ENCODE results near the gene EDN3. TPM values are rescaled to one million over a fixed set of nuclear protein-coding genes. Genes with fewer than 3 reads are reported as not detected.
"Not testable (repeated sequence)": the region's sequence is repeated elsewhere in the genome, so short reads cannot be mapped to it uniquely, and the experiment has no call there.

Gene EDN3
- total RNA-seq, 1 experiment from 2014 or later = not detected

- DNase-seq (ENCODE audit: extremely low read depth, low read depth) = no peak
Measured at GRCh38 chr20:59334651-59335300, 34.4 kb downstream of the EDN3 start.

DNA sequence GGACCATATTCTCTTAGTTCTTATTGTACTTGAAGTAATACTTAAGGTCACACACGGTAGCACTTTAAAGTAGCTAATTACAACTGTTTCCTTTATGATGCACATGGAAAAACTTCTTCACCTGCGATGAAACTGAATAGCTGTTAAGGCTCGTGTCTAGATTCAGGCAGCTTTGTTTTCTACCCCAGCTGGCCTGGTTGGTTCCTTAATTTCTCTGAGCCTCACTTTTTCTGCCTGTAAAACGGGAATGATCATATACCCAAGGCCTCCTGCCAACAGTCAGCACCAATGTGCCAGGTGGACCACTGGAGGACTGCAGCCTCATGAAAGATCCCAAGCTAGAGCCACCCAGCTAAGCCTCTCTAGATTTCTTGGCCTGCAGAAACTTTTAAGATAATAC is 35.0 kb downstream of the EDN3 start:
- DNase-seq (ENCODE audit: extremely low read depth, low read depth) = no peak

DNA sequence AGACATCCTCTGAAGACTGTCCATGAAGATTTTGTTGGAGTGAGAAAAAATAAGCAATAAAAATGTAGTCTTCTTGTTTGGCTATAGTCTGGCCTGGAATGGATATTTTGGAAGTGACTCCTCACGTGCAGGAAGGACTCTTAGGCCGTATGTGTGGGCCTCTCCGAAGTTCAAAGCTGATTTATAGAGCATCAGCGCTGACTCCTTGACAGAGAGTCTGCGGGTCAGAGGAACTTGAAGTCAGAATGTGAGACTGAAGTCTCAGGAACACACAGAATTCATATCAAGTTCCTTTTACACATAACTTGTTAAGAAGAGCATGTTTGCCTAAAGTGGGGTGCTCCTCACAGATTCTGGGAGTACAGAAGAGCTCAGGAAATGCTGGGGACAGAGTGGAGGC is 36.1 kb downstream of the EDN3 start:
- DNase-seq (ENCODE audit: extremely low read depth, low read depth) = no peak

- DNase-seq (ENCODE audit: extremely low read depth, low read depth) = not testable (repeated sequence)
Measured at GRCh38 chr20:59338444-59338843, 38.0 kb downstream of the EDN3 start.

- no peak for DNase-seq (ENCODE audit: extremely low read depth, low read depth)
Measured at GRCh38 chr20:59340201-59340885, 39.9 kb downstream of the EDN3 start.

DNA sequence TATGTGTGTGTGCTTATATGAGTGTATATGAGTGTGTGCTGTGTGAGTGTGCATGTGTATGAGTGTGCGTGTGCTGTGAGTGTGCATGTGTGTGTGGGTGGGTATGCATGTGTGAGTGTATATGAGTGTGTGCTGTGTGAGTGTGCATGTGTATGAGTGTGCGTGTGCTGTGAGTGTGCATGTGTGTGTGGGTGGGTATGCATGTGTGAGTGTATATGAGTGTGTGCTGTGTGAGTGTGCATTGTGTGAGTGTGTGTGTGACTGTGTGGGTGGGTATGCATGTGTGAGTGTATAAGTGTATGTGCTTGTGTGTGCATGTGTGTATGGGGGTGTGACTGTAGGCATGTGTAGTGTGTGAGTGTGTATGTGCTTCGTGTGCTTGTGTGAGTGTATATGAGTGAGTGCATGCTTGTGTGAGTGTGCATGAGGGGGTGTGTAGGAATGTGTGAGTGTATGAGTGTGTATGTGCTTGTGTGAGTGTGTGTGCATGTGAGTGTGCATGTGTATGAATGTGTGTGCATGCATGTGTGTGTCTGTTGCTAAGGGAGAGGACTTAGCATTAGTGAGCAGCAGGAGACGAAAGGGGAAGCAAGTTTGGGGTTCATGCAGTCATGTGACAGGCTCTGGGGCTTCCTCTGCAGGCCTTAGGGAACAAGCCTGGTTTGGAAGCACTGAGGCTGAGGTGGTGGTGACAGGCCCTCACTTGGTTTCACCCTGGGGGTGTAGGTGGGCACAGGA is 41.0 kb downstream of the EDN3 start:
- not testable (repeated sequence) for DNase-seq (ENCODE audit: extremely low read depth, low read depth)

DNA sequence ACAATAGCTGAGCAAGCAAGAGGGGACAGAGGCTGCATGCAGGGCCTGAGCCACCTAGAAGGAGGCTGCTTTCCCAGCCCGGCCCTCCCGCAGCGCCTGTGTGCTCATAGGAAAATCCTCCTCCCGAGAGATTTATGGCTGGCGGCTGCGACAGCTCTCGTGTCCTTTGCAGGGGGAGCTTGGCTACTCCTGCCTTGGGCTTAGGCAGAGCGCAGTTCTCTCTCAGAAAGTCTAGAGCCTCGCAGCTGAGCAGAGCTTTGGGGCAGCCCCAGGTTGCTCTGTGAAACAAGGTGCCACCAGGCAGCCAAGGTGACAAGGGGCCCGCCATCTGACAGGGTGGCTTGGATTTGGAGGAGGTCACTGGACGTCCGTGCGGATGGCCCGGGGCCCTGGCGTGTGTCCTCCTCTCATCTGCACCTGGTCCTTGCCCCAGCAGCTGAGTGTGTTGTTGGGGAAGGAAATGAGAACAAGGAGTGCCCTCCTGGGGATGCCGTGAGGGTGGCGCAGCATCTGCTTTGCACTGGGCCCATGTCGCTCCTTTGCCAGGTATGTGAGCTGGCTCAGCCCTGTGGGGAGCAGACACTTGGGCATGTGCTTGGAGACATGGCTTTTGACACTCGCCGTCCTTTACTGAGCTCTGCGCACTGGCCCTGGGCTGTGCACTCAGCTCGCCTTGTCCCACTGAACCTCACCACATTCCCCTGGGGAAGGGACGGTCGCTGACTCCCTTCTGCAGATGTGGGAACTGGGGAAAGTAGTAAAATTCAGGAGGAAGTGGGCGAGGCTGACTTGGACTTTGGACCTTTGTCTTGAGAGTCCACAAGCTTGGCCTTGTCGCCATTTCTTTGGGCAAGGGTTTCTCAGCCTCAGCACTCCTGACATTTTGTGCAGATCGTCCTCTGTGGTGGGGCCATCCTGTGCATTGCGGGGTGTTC is 41.9 kb downstream of the EDN3 start:
- no peak for DNase-seq (ENCODE audit: extremely low read depth, low read depth)

DNA sequence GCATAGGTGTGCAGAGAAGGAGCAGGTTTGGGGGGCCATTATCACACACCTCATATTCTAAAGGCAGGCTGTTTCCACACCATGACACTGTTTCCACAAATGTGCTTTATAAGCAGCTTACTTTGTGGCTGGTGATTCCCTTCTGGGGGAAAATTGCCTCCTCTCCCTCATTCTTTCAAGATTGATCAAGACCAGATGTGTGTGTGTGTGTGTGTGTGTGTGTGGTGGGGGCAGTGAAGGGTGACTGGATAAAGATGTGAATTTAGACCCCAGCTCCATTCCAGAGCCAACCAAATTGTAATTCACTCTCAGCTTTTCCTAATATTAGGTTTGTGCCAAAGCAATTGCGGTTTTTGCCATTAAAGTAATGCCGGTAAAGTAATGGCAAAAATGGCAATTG is 45.6 kb downstream of the EDN3 start:
- DNase-seq (ENCODE audit: extremely low read depth, low read depth) = no peak

GRCh38 chr20:59349277-59349676 is 48.9 kb downstream of the EDN3 start:
- no peak for DNase-seq (ENCODE audit: extremely low read depth, low read depth)

GRCh38 chr20:59350330-59351156 is 50.1 kb downstream of the EDN3 start:
- no peak for DNase-seq (ENCODE audit: extremely low read depth, low read depth)

DNA sequence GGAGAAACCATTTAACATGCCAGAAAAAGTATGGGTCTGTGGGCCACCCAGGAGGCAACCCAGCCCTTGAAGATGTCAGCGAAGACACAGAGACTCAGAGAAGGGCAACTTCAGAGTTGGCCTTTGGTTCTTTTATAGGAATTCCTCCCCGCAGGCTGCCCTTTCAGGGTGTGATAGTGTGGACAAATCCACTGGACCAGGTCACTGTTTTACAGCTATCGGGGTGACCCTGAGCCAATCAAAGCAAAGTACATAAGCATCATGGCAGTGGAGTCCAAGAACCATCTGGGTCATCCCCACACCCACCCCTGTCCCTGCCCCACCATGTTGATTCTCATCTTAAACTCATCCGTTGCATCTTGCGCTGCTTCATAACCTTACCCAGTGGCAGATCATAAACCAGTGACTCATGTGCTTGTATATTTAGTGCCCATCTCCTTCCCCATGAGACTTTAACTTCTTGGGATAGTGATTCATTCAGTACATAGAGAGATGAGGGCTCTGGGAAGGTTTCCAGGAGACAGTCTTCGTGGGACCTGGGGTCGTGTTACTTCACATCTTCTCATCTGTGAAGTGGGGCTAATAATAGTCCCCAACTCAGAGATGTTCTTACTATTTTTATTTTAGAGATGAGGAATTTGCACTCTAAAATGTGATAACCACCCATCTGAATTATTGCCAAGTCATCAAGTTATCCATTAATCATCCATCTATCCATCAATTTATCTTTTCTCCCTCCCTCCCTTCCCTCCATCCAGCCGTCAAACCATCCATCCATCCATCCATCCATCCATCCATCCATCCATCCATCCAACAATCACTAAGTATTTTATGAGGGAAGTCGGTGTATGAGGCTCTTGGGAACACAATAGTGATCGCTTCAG is 51.0 kb downstream of the EDN3 start:
- no peak for DNase-seq (ENCODE audit: extremely low read depth, low read depth)

GRCh38 chr20:59352541-59352940 is 52.1 kb downstream of the EDN3 start:
- no peak for DNase-seq (ENCODE audit: extremely low read depth, low read depth)

GRCh38 chr20:59352990-59353389 is 52.6 kb downstream of the EDN3 start:
- DNase-seq (ENCODE audit: extremely low read depth, low read depth) = no peak

- DNase-seq (ENCODE audit: extremely low read depth, low read depth) = no peak
Measured at GRCh38 chr20:59354460-59354859, 54.0 kb downstream of the EDN3 start.

GRCh38 chr20:59355242-59355641 is 54.8 kb downstream of the EDN3 start:
- no peak for DNase-seq (ENCODE audit: extremely low read depth, low read depth)

GRCh38 chr20:59356662-59357165 is 56.3 kb downstream of the EDN3 start:
- no peak for DNase-seq (ENCODE audit: extremely low read depth, low read depth)

GRCh38 chr20:59358793-59359192 is 58.4 kb downstream of the EDN3 start:
- not testable (repeated sequence) for DNase-seq (ENCODE audit: extremely low read depth, low read depth)

- DNase-seq (ENCODE audit: extremely low read depth, low read depth) = no peak
Measured at GRCh38 chr20:59359906-59360725, 59.7 kb downstream of the EDN3 start.

All from NCI-H460 (cell line).